8988T (cell line): Measurements from ENCODE around the gene PLEKHG5.

Source experiments
- DNase-seq: peaks from one replicate; pipeline ENCODE4 v3.0.0; 2011

The PLEKHG5 gene

GRCh38 chr1:6424619-6425593 lies 66.6 kb downstream of the PLEKHG5 start, which contains the start of gene ESPN:
Gene ESPN (plus strand): TSS chr1:6424776. CDS start chr1:6424956, 180 bp downstream.
- no peak for DNase-seq

- no peak for DNase-seq
These were observed 67.4 kb downstream of the PLEKHG5 start for GRCh38 chr1:6424000-6424565.

GRCh38 chr1:6423321-6423999 lies 68.0 kb downstream of the PLEKHG5 start:
- DNase-seq, result peak; percentile 92

- DNase-seq, result no peak
These were observed 70.2 kb downstream of the PLEKHG5 start for GRCh38 chr1:6421266-6421665.

GRCh38 chr1:6420454-6421042 lies 70.9 kb downstream of the PLEKHG5 start:
- DNase-seq, result no peak

- DNase-seq, result peak; percentile 94
These were observed 71.5 kb downstream of the PLEKHG5 start, which contains the start of gene HES2 for GRCh38 chr1:6419804-6420453. Gene HES2 (minus strand): TSS chr1:6419919. CDS start chr1:6419820, 99 bp downstream.

- DNase-seq, result peak; percentile 78
These were observed 72.1 kb downstream of the PLEKHG5 start for GRCh38 chr1:6419397-6419803.

GRCh38 chr1:6418668-6419396 lies 72.6 kb downstream of the PLEKHG5 start:
- no peak for DNase-seq

- DNase-seq, result no peak
These were observed 73.4 kb downstream of the PLEKHG5 start for GRCh38 chr1:6417961-6418667.
